Activated CD8-positive, alpha-beta memory T cell treated with anti-CD3 and anti-CD28 coated beads for 24 hours (primary cell): Measurements from ENCODE around the gene EPHA5.

Source experiments
- DNase-seq: peaks from one replicate; pipeline ENCODE4 v3.0.0-alpha.2; 2020

EPHA5 gene

GRCh38 chr4:65623506-65623905, 46.8 kb downstream of the EPHA5 start:
- no peak for DNase-seq

GRCh38 chr4:65617416-65617815, 52.9 kb downstream of the EPHA5 start:
- DNase-seq, result no peak

GRCh38 chr4:65604515-65604914, 65.8 kb downstream of the EPHA5 start:
- no peak for DNase-seq

- no peak for DNase-seq
Observed at GRCh38 chr4:65600656-65601055, 69.6 kb downstream of the EPHA5 start.

- no peak for DNase-seq
Observed at GRCh38 chr4:65599340-65599739, 70.9 kb downstream of the EPHA5 start.

GRCh38 chr4:65597697-65598096, 72.6 kb downstream of the EPHA5 start:
- no peak for DNase-seq

GRCh38 chr4:65592089-65592488, 78.2 kb downstream of the EPHA5 start:
- no peak for DNase-seq

- no peak for DNase-seq
Observed at GRCh38 chr4:65589921-65590320, 80.4 kb downstream of the EPHA5 start.

GRCh38 chr4:65589331-65589730, 81.0 kb downstream of the EPHA5 start:
- DNase-seq, result no peak

- DNase-seq, result no peak
Observed at GRCh38 chr4:65580551-65580950, 89.7 kb downstream of the EPHA5 start.

- no peak for DNase-seq
Observed at GRCh38 chr4:65566473-65566872, 103.8 kb downstream of the EPHA5 start.

- no peak for DNase-seq
Observed at GRCh38 chr4:65561164-65561563, 109.1 kb downstream of the EPHA5 start.

- DNase-seq, result no peak
Observed at GRCh38 chr4:65559270-65559669, 111.0 kb downstream of the EPHA5 start.

GRCh38 chr4:65552057-65552456, 118.2 kb downstream of the EPHA5 start:
- no peak for DNase-seq

GRCh38 chr4:65550500-65550899, 119.8 kb downstream of the EPHA5 start:
- DNase-seq, result no peak

GRCh38 chr4:65546882-65547416, 123.3 kb downstream of the EPHA5 start:
- DNase-seq, result no peak

GRCh38 chr4:65538571-65538970, 131.7 kb downstream of the EPHA5 start:
- DNase-seq, result no peak

- DNase-seq, result no peak
Observed at GRCh38 chr4:65535113-65535512, 135.2 kb downstream of the EPHA5 start.

- no peak for DNase-seq
Observed at GRCh38 chr4:65521666-65522065, 148.6 kb downstream of the EPHA5 start.

GRCh38 chr4:65515646-65516045, 154.6 kb downstream of the EPHA5 start:
- DNase-seq, result no peak

GRCh38 chr4:65510976-65511375, 159.3 kb downstream of the EPHA5 start:
- DNase-seq, result no peak

GRCh38 chr4:65508168-65508567, 162.1 kb downstream of the EPHA5 start:
- DNase-seq, result no peak

- no peak for DNase-seq
Observed at GRCh38 chr4:65502131-65502701, 168.1 kb downstream of the EPHA5 start.

- DNase-seq, result no peak
Observed at GRCh38 chr4:65498606-65499005, 171.7 kb downstream of the EPHA5 start.

GRCh38 chr4:65495439-65495838, 174.8 kb downstream of the EPHA5 start:
- DNase-seq, result no peak
